ENCODE results near the gene DAGLA. TPM values are rescaled to one million over a fixed set of nuclear protein-coding genes. Genes with fewer than 3 reads are reported as not detected.
A peak's percentile ranks its signal among the peaks of the same experiment; 100 is the strongest.
"Not testable (repeated sequence)": the region's sequence is repeated elsewhere in the genome, so short reads cannot be mapped to it uniquely, and the experiment has no call there.

Gene DAGLA
- 1 to 10 TPM; 1.8 to 2.4 TPM for total RNA-seq
- long read RNA-seq, donor 1, partial matches to known transcripts, result 0 of 1 reads
- long read RNA-seq, donor 1, other reads (novel, unspliced or antisense), result 1 of 1 reads
- long read RNA-seq, donor 2, result 0 reads

- DNase-seq (ENCODE audit: low spot score), result peak; percentile 93
- intact Hi-C loops (cut with DNase I), result loop anchor here in 1 of 2 donors (2.0 kb wide), 1 partner anchor 53 kb away; no protein-coding TSS in a partner anchor
These were observed at the start of gene DAGLA for GRCh38 chr11:61679893-61680621. DAGLA (plus strand) TSS chr11:61680391; CDS start chr11:61720156, 39,765 bp downstream.

GRCh38 chr11:61632096-61632495 lies 48.1 kb upstream of the DAGLA start:
- intact Hi-C loops (cut with DNase I), result loop anchor here (10.0 kb wide), 3 partner anchors 97 to 157 kb away; a partner anchor contains a TSS
- DNase-seq (ENCODE audit: low spot score), result no peak

GRCh38 chr11:61635304-61635703 lies 44.9 kb upstream of the DAGLA start:
- intact Hi-C loops (cut with DNase I), result loop anchor here (10.0 kb wide), 3 partner anchors 101 to 161 kb away; a partner anchor contains a TSS
- no peak for DNase-seq (ENCODE audit: low spot score)

- DNase-seq (ENCODE audit: low spot score), result no peak
- intact Hi-C loops (cut with DNase I), result loop anchor here (10.0 kb wide), 3 partner anchors 101 to 161 kb away; a partner anchor contains a TSS
These were observed 44.4 kb upstream of the DAGLA start for GRCh38 chr11:61635787-61636186.

- intact Hi-C loops (cut with DNase I), result loop anchor here (10.0 kb wide), 3 partner anchors 102 to 162 kb away; a partner anchor contains a TSS
- DNase-seq (ENCODE audit: low spot score), result no peak
These were observed 43.5 kb upstream of the DAGLA start for GRCh38 chr11:61636676-61637075.

GRCh38 chr11:61637277-61637676 lies 42.9 kb upstream of the DAGLA start:
- intact Hi-C loops (cut with DNase I), result loop anchor here (10.0 kb wide), 3 partner anchors 102 to 162 kb away; a partner anchor contains a TSS
- DNase-seq (ENCODE audit: low spot score), result no peak

- intact Hi-C loops (cut with DNase I), result loop anchor here (10.0 kb wide), 3 partner anchors 105 to 165 kb away; a partner anchor contains a TSS
- DNase-seq (ENCODE audit: low spot score), result no peak
These were observed 40.3 kb upstream of the DAGLA start for GRCh38 chr11:61639816-61640443.

- no peak for DNase-seq (ENCODE audit: low spot score)
- intact Hi-C loops (cut with DNase I), result no loop called here
These were observed 38.0 kb upstream of the DAGLA start for GRCh38 chr11:61642162-61642561.

GRCh38 chr11:61645179-61645868 lies 34.9 kb upstream of the DAGLA start:
- intact Hi-C loops (cut with DNase I), result no loop called here
- DNase-seq (ENCODE audit: low spot score), result no peak

- intact Hi-C loops (cut with DNase I), result no loop called here
- DNase-seq (ENCODE audit: low spot score), result no peak
These were observed 32.7 kb upstream of the DAGLA start for GRCh38 chr11:61647529-61647928.

- intact Hi-C loops (cut with DNase I), result no loop called here
- no peak for DNase-seq (ENCODE audit: low spot score)
These were observed 29.2 kb upstream of the DAGLA start for GRCh38 chr11:61650781-61651571.

- DNase-seq (ENCODE audit: low spot score), result no peak
- intact Hi-C loops (cut with DNase I), result no loop called here
These were observed 28.1 kb upstream of the DAGLA start for GRCh38 chr11:61652135-61652534.

GRCh38 chr11:61654397-61654829 lies 25.8 kb upstream of the DAGLA start:
- peak; percentile 87 for DNase-seq (ENCODE audit: low spot score)
- intact Hi-C loops (cut with DNase I), result no loop called here

GRCh38 chr11:61655266-61656159 lies 24.7 kb upstream of the DAGLA start:
- DNase-seq (ENCODE audit: low spot score); intact Hi-C loops (cut with DNase I): not testable (repeated sequence)

- DNase-seq (ENCODE audit: low spot score), result no peak
- intact Hi-C loops (cut with DNase I), result no loop called here
These were observed 23.7 kb upstream of the DAGLA start for GRCh38 chr11:61656347-61657077.

GRCh38 chr11:61657566-61658290 lies 22.5 kb upstream of the DAGLA start:
- intact Hi-C loops (cut with DNase I), result no loop called here
- no peak for DNase-seq (ENCODE audit: low spot score)

All from posterior vena cava (tissue), 2 donors.